Mesothelial cell of epicardium (in vitro differentiated cells): ENCODE measurements around the gene GALNTL6. TPM values are rescaled to one million over a fixed set of nuclear protein-coding genes. Genes with fewer than 3 reads are reported as not detected.

ENCODE experiments used
- DNase-seq, 2 experiments: peaks; one replicate each; pipeline ENCODE4 v3.0.0; 2021; ENCODE audit warnings: low spot score in 2 of 2; ENCODE audit not compliant: unreplicated experiment in 2 of 2
- H3K27ac Mint-ChIP-seq: 2 replicates; pipeline ENCODE4 v1.8.0; 2021; ENCODE audit warnings: mixed read lengths
- H3K27me3 Mint-ChIP-seq: 2 replicates; pipeline ENCODE4 v1.8.0; 2021; ENCODE audit warnings: low read depth, mixed read lengths
- H3K36me3 Mint-ChIP-seq: 2 replicates; pipeline ENCODE4 v1.8.0; 2021; ENCODE audit warnings: mixed read lengths
- H3K4me1 Mint-ChIP-seq: 2 replicates; pipeline ENCODE4 v1.8.0; 2021; ENCODE audit warnings: mixed read lengths
- H3K4me3 Mint-ChIP-seq: 2 replicates; pipeline ENCODE4 v1.8.0; 2021; ENCODE audit warnings: mild to moderate bottlenecking, moderate library complexity, mixed read lengths
- H3K9me3 Mint-ChIP-seq: 2 replicates; pipeline ENCODE4 v1.8.0; 2021; ENCODE audit warnings: mixed read lengths
- CTCF ChIP-seq: fragments of 200-600 bp; sonication (generic); IDR thresholded peaks from one replicate; pipeline ENCODE4 v1.5.0; 2021; ENCODE audit warnings: antibody characterized with exemption; ENCODE audit not compliant: unreplicated experiment
- total RNA-seq: library from RNA; stranded (reverse); gene quantifications from 3 replicates; pipeline ENCODE4 v1.2.1, GENCODE V29; 2021

GALNTL6 gene
- total RNA-seq, 1 donor from 2014 or later: 1.3 TPM

GRCh38 chr4:172050911-172051310 lies 237.7 kb downstream of the GALNTL6 start:
- H3K27me3 Mint-ChIP-seq: no peaks in the 10 kb centered on the region
- no peak for DNase-seq
- H3K9me3 Mint-ChIP-seq: peaks cover 5% of the 10 kb centered on the region
- no peak for TF ChIP-seq CTCF
- peaks cover 19% of the 10 kb centered on the region for H3K4me1 Mint-ChIP-seq
- H3K36me3 Mint-ChIP-seq: no peaks in the 10 kb centered on the region
- no peak overlapping the region for H3K27ac Mint-ChIP-seq
- no peak overlapping the region for H3K4me3 Mint-ChIP-seq

- no peak for TF ChIP-seq CTCF
- Mint-ChIP-seq H3K4me1 (no peaks in the 10 kb centered on the region), H3K9me3 (no peaks in the 10 kb centered on the region), H3K27me3 (no peaks in the 10 kb centered on the region), H3K4me3 (no peak overlapping the region), H3K27ac (no peak overlapping the region), H3K36me3 (no peaks in the 10 kb centered on the region)
- DNase-seq: no peak
Observed at GRCh38 chr4:172055046-172055445, 241.8 kb downstream of the GALNTL6 start.

DNA sequence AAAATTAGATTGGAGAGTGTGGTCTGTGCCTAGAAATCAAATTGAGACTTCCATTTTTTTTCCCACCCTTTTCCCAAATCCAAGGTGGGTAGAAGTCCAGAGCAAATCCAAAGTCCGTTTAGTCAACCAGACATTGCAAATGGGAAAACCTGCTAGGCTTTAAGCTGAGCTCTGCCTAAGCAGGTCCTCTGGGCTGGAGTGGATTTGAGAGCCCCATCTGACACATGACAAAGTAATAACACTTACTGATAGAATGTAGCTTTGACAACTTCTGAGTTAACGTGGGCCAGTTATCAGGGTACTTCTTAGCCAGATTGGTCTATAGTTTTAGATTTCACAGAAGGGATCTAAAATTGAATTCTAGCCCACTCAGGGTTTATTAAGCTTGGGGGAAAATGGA lies 242.3 kb downstream of the GALNTL6 start:
- no peak for TF ChIP-seq CTCF
- Mint-ChIP-seq H3K27me3 (no peaks in the 10 kb centered on the region), H3K36me3 (no peaks in the 10 kb centered on the region), H3K4me1 (no peaks in the 10 kb centered on the region), H3K4me3 (no peak overlapping the region), H3K27ac (no peak overlapping the region), H3K9me3 (no peaks in the 10 kb centered on the region)
- DNase-seq: no peak

- TF ChIP-seq CTCF: no peak
- no peaks in the 10 kb centered on the region for H3K36me3 Mint-ChIP-seq
- peaks cover 8% of the 10 kb centered on the region for H3K9me3 Mint-ChIP-seq
- no peak for DNase-seq
- H3K4me1 Mint-ChIP-seq: no peaks in the 10 kb centered on the region
- no peaks in the 10 kb centered on the region for H3K27me3 Mint-ChIP-seq
- no peak overlapping the region for H3K27ac Mint-ChIP-seq
- no peak overlapping the region for H3K4me3 Mint-ChIP-seq
Observed at GRCh38 chr4:172061204-172061603, 248.0 kb downstream of the GALNTL6 start.

DNA sequence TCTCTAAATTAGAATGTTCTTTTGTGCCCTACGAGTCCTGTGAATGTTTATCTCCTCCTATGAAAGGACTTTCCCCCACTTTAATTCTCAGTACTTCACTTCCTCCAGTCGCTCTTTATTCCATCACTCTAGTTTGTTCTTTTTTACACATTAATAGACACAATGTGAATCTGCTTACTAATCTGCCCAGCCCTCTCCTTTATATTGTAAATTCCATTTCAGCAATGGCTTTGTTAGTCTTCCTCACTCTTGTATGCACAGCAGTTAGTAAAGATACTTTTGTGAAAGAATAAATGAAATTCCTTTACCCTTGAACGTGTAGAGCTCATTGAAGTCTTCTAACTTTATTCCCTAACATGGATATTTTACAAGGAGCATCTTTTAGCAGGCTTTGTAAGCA lies 255.3 kb downstream of the GALNTL6 start:
- H3K27me3 Mint-ChIP-seq: no peaks in the 10 kb centered on the region
- no peaks in the 10 kb centered on the region for H3K36me3 Mint-ChIP-seq
- peaks cover 2% of the 10 kb centered on the region for H3K4me1 Mint-ChIP-seq
- no peak overlapping the region for H3K27ac Mint-ChIP-seq
- no peak for DNase-seq
- H3K9me3 Mint-ChIP-seq: peaks cover 10% of the 10 kb centered on the region
- H3K4me3 Mint-ChIP-seq: no peak overlapping the region
- TF ChIP-seq CTCF: no peak

DNA sequence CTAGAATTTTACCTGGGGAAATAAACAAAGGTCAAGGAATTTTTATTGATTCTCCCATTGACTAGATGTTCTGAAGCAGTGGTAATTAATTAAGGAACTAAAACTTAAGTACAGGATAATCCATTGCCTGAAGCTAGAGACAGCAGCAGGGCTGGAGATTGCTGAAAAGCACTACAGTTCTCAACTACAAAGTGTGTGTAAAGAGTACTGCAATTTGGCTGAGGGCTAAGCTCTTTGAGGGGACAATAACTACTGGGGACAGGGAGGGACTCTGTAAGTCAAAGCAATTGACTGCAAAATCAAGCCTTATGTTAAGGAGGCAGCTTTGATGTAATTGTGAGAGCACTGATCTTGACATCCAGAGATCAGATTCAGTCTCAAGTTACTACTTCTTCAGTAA lies 260.4 kb downstream of the GALNTL6 start:
- no peak for DNase-seq
- no peaks in the 10 kb centered on the region for H3K27me3 Mint-ChIP-seq
- no peak for TF ChIP-seq CTCF
- H3K4me1 Mint-ChIP-seq: peaks cover 4% of the 10 kb centered on the region
- no peaks in the 10 kb centered on the region for H3K9me3 Mint-ChIP-seq
- H3K27ac Mint-ChIP-seq: no peak overlapping the region
- no peaks in the 10 kb centered on the region for H3K36me3 Mint-ChIP-seq
- no peak overlapping the region for H3K4me3 Mint-ChIP-seq
